ENCODE measurements around the gene PPP2R3A. TPM values are rescaled to one million over a fixed set of nuclear protein-coding genes. Genes with fewer than 3 reads are reported as not detected.
A peak's percentile ranks its signal among the peaks of the same experiment; 100 is the strongest.
"Not testable (repeated sequence)": the region's sequence is repeated elsewhere in the genome, so short reads cannot be mapped to it uniquely, and the experiment has no call there.

Gene PPP2R3A
- polyA plus RNA-seq, 3 donors = 19.7 to 24.6 (median 21.3) TPM

- no peak for DNase-seq (ENCODE audit: extremely low read depth in 1 of 11, low read depth in 9 of 11, low spot score in 4 of 11)
Measured at GRCh38 chr3:136069933-136070332, 104.4 kb downstream of the PPP2R3A start.

GRCh38 chr3:136070334-136070733 is 104.8 kb downstream of the PPP2R3A start:
- no peak for DNase-seq (ENCODE audit: extremely low read depth in 1 of 11, low read depth in 9 of 11, low spot score in 4 of 11)

GRCh38 chr3:136070953-136071949 is 105.7 kb downstream of the PPP2R3A start:
- DNase-seq (ENCODE audit: extremely low read depth in 1 of 11, low read depth in 9 of 11, low spot score in 4 of 11) = no peak

- no peak for DNase-seq (ENCODE audit: extremely low read depth in 1 of 11, low read depth in 9 of 11, low spot score in 4 of 11)
Measured at GRCh38 chr3:136074546-136075170, 109.1 kb downstream of the PPP2R3A start.

GRCh38 chr3:136075218-136075808 is 109.8 kb downstream of the PPP2R3A start:
- peak; percentile 54 to 84 (median 70) for DNase-seq (ENCODE audit: extremely low read depth in 1 of 11, low read depth in 9 of 11, low spot score in 4 of 11)

- no peak for DNase-seq (ENCODE audit: extremely low read depth in 1 of 11, low read depth in 9 of 11, low spot score in 4 of 11)
Measured at GRCh38 chr3:136075811-136076210, 110.3 kb downstream of the PPP2R3A start.

- DNase-seq (ENCODE audit: extremely low read depth in 1 of 11, low read depth in 9 of 11, low spot score in 4 of 11) = peak in 3 of 11 donors; percentile 4 to 18 (median 14)
Measured at GRCh38 chr3:136078421-136079364, 113.2 kb downstream of the PPP2R3A start.

GRCh38 chr3:136083641-136084382 is 118.3 kb downstream of the PPP2R3A start:
- not testable (repeated sequence) for DNase-seq (ENCODE audit: extremely low read depth in 1 of 11, low read depth in 9 of 11, low spot score in 4 of 11)

- DNase-seq (ENCODE audit: extremely low read depth in 1 of 11, low read depth in 9 of 11, low spot score in 4 of 11) = not testable (repeated sequence)
Measured at GRCh38 chr3:136085067-136085466, 119.5 kb downstream of the PPP2R3A start.

GRCh38 chr3:136093771-136094170 is 128.2 kb downstream of the PPP2R3A start:
- DNase-seq (ENCODE audit: extremely low read depth in 1 of 11, low read depth in 9 of 11, low spot score in 4 of 11) = no peak

- no peak for DNase-seq (ENCODE audit: extremely low read depth in 1 of 11, low read depth in 9 of 11, low spot score in 4 of 11)
Measured at GRCh38 chr3:136105044-136105443, 139.5 kb downstream of the PPP2R3A start.

GRCh38 chr3:136106101-136106500 is 140.6 kb downstream of the PPP2R3A start:
- no peak for DNase-seq (ENCODE audit: extremely low read depth in 1 of 11, low read depth in 9 of 11, low spot score in 4 of 11)

GRCh38 chr3:136109499-136109898 is 144.0 kb downstream of the PPP2R3A start:
- DNase-seq (ENCODE audit: extremely low read depth in 1 of 11, low read depth in 9 of 11, low spot score in 4 of 11) = no peak

GRCh38 chr3:136110481-136110880 is 145.0 kb downstream of the PPP2R3A start:
- DNase-seq (ENCODE audit: extremely low read depth in 1 of 11, low read depth in 9 of 11, low spot score in 4 of 11) = no peak

- no peak for DNase-seq (ENCODE audit: extremely low read depth in 1 of 11, low read depth in 9 of 11, low spot score in 4 of 11)
Measured at GRCh38 chr3:136114421-136114820, 148.9 kb downstream of the PPP2R3A start.

GRCh38 chr3:136119332-136119731 is 153.8 kb downstream of the PPP2R3A start:
- not testable (repeated sequence) for DNase-seq (ENCODE audit: extremely low read depth in 1 of 11, low read depth in 9 of 11, low spot score in 4 of 11)

- not testable (repeated sequence) for DNase-seq (ENCODE audit: extremely low read depth in 1 of 11, low read depth in 9 of 11, low spot score in 4 of 11)
Measured at GRCh38 chr3:136119783-136120182, 154.3 kb downstream of the PPP2R3A start.

Data from renal cortex interstitium (tissue), 11 donors.